ENCODE data around the gene WNT5A.

Gene WNT5A

GRCh38 chr3:55417211-55417610 is 69.9 kb downstream of the WNT5A start:
- H3K9me3 ChIP-seq (ENCODE audit: control insufficient read depth, insufficient read depth, low read depth, low read length), result peaks cover 8% of the 10 kb centered on the region; the same call in 1 of the 2 replicates
- H3K9ac ChIP-seq (ENCODE audit: low read length), result no peak overlapping the region
- no peak overlapping the region for H3K27ac ChIP-seq (ENCODE audit: low read depth, low read length)
- no peak overlapping the region for H3K4me3 ChIP-seq (ENCODE audit: low read depth, low read length)
- H3K36me3 ChIP-seq (ENCODE audit: control insufficient read depth, insufficient read depth, low read length), result no peaks in the 10 kb centered on the region
- H3K27me3 ChIP-seq (ENCODE audit: control insufficient read depth, insufficient read depth, low read length), result no peaks in the 10 kb centered on the region
- H3K4me1 ChIP-seq (ENCODE audit: control insufficient read depth, insufficient read depth, low read length), result no peaks in the 10 kb centered on the region

GRCh38 chr3:55416331-55416821 is 70.7 kb downstream of the WNT5A start:
- Histone ChIP-seq H3K27me3 (ENCODE audit: control insufficient read depth, insufficient read depth, low read length) (no peaks in the 10 kb centered on the region), H3K4me1 (ENCODE audit: control insufficient read depth, insufficient read depth, low read length) (no peaks in the 10 kb centered on the region), H3K27ac (ENCODE audit: low read depth, low read length) (no peak overlapping the region), H3K36me3 (ENCODE audit: control insufficient read depth, insufficient read depth, low read length) (no peaks in the 10 kb centered on the region), H3K9ac (ENCODE audit: low read length) (no peak overlapping the region), H3K9me3 (ENCODE audit: control insufficient read depth, insufficient read depth, low read depth, low read length) (peaks cover 8% of the 10 kb centered on the region; the same call in 1 of the 2 replicates), H3K4me3 (ENCODE audit: low read depth, low read length) (no peak overlapping the region)

All from HUES6 (cell line).